ENCODE data around the gene YPEL5. TPM values are rescaled to one million over a fixed set of nuclear protein-coding genes. Genes with fewer than 3 reads are reported as not detected.

YPEL5 gene
- total and polyA plus RNA-seq, 10 of the 15 experiments (the other 5 are each of a cell fraction or from before 2014, with no cell fraction given) = 18.8 to 47.3 (median 21.7) TPM

DNA sequence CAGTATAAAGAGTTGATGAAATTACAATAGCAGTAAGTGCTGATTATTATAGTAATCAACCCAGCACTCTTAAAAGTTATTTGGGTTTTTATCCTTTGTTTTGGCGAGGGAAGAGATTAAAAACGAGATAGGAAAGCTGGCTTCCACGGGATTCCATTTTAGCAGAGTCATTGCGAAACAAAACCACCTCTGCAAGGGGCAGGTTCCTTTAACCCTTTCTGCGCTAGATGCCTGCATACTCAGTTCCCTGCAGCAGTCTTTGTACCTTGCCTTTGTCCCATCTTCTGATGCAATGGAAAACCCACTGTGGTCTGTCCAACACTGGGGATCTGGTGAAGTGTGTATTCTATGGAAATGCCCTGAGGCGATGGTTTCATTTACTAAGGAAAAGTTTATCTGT, 2.7 kb downstream of the YPEL5 start (continued):
- TF ChIP-seq FOS (IDR thresholded peaks at IDR 0.05; ENCODE audit: borderline replicate concordance, extremely low read depth, insufficient read length) = no peak
- no peak for TF ChIP-seq TCF3 (IDR thresholded peaks at IDR 0.05; ENCODE audit: borderline replicate concordance, insufficient read depth, low read depth, low read length)
- TF ChIP-seq CHD1 (IDR thresholded peaks at IDR 0.05; ENCODE audit: low read depth, low read length) = no peak
- TF ChIP-seq RCOR1 (conservative IDR thresholded peaks at IDR 0.05; ENCODE audit: low read depth, low read length) = no peak
- TF ChIP-seq, protein P1, sequence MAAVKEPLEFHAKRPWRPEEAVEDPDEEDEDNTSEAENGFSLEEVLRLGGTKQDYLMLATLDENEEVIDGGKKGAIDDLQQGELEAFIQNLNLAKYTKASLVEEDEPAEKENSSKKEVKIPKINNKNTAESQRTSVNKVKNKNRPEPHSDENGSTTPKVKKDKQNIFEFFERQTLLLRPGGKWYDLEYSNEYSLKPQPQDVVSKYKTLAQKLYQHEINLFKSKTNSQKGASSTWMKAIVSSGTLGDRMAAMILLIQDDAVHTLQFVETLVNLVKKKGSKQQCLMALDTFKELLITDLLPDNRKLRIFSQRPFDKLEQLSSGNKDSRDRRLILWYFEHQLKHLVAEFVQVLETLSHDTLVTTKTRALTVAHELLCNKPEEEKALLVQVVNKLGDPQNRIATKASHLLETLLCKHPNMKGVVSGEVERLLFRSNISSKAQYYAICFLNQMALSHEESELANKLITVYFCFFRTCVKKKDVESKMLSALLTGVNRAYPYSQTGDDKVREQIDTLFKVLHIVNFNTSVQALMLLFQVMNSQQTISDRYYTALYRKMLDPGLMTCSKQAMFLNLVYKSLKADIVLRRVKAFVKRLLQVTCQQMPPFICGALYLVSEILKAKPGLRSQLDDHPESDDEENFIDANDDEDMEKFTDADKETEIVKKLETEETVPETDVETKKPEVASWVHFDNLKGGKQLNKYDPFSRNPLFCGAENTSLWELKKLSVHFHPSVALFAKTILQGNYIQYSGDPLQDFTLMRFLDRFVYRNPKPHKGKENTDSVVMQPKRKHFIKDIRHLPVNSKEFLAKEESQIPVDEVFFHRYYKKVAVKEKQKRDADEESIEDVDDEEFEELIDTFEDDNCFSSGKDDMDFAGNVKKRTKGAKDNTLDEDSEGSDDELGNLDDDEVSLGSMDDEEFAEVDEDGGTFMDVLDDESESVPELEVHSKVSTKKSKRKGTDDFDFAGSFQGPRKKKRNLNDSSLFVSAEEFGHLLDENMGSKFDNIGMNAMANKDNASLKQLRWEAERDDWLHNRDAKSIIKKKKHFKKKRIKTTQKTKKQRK (IDR thresholded peaks at IDR 0.05; ENCODE audit: low read depth, low read length) = no peak
- TF ChIP-seq GABPA (IDR thresholded peaks at IDR 0.05; ENCODE audit: low read depth) = no peak
- no peak for TF ChIP-seq BCL11A (IDR thresholded peaks at IDR 0.05; ENCODE audit: low read depth, low read length)
- no peak for TF ChIP-seq KAT2A (conservative IDR thresholded peaks at IDR 0.05; ENCODE audit: control insufficient read depth, low read depth, low read length)
- TF ChIP-seq, protein P2, sequence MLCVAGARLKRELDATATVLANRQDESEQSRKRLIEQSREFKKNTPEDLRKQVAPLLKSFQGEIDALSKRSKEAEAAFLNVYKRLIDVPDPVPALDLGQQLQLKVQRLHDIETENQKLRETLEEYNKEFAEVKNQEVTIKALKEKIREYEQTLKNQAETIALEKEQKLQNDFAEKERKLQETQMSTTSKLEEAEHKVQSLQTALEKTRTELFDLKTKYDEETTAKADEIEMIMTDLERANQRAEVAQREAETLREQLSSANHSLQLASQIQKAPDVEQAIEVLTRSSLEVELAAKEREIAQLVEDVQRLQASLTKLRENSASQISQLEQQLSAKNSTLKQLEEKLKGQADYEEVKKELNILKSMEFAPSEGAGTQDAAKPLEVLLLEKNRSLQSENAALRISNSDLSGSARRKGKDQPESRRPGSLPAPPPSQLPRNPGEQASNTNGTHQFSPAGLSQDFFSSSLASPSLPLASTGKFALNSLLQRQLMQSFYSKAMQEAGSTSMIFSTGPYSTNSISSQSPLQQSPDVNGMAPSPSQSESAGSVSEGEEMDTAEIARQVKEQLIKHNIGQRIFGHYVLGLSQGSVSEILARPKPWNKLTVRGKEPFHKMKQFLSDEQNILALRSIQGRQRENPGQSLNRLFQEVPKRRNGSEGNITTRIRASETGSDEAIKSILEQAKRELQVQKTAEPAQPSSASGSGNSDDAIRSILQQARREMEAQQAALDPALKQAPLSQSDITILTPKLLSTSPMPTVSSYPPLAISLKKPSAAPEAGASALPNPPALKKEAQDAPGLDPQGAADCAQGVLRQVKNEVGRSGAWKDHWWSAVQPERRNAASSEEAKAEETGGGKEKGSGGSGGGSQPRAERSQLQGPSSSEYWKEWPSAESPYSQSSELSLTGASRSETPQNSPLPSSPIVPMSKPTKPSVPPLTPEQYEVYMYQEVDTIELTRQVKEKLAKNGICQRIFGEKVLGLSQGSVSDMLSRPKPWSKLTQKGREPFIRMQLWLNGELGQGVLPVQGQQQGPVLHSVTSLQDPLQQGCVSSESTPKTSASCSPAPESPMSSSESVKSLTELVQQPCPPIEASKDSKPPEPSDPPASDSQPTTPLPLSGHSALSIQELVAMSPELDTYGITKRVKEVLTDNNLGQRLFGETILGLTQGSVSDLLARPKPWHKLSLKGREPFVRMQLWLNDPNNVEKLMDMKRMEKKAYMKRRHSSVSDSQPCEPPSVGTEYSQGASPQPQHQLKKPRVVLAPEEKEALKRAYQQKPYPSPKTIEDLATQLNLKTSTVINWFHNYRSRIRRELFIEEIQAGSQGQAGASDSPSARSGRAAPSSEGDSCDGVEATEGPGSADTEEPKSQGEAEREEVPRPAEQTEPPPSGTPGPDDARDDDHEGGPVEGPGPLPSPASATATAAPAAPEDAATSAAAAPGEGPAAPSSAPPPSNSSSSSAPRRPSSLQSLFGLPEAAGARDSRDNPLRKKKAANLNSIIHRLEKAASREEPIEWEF (IDR thresholded peaks at IDR 0.05; ENCODE audit: insufficient replicate concordance, low read depth, low read length) = no peak
- no peak for TF ChIP-seq POLR2A (IDR thresholded peaks at IDR 0.05; ENCODE audit: low read depth, low read length)
- no peak for TF ChIP-seq NBN (IDR thresholded peaks at IDR 0.05)
- TF ChIP-seq, protein P3, sequence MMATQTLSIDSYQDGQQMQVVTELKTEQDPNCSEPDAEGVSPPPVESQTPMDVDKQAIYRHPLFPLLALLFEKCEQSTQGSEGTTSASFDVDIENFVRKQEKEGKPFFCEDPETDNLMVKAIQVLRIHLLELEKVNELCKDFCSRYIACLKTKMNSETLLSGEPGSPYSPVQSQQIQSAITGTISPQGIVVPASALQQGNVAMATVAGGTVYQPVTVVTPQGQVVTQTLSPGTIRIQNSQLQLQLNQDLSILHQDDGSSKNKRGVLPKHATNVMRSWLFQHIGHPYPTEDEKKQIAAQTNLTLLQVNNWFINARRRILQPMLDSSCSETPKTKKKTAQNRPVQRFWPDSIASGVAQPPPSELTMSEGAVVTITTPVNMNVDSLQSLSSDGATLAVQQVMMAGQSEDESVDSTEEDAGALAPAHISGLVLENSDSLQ (IDR thresholded peaks at IDR 0.05) = no peak
- TF ChIP-seq, protein P4, sequence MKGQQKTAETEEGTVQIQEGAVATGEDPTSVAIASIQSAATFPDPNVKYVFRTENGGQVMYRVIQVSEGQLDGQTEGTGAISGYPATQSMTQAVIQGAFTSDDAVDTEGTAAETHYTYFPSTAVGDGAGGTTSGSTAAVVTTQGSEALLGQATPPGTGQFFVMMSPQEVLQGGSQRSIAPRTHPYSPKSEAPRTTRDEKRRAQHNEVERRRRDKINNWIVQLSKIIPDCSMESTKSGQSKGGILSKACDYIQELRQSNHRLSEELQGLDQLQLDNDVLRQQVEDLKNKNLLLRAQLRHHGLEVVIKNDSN (IDR thresholded peaks at IDR 0.05; ENCODE audit: borderline replicate concordance, extremely low read length, insufficient read depth, low read depth, low read length) = no peak
- TF ChIP-seq RB1 (IDR thresholded peaks at IDR 0.05; ENCODE audit: borderline replicate concordance) = no peak
- TF ChIP-seq POU2F2 (IDR thresholded peaks at IDR 0.05; ENCODE audit: borderline replicate concordance, low read depth, low read length) = no peak
- TF ChIP-seq, protein P5, sequence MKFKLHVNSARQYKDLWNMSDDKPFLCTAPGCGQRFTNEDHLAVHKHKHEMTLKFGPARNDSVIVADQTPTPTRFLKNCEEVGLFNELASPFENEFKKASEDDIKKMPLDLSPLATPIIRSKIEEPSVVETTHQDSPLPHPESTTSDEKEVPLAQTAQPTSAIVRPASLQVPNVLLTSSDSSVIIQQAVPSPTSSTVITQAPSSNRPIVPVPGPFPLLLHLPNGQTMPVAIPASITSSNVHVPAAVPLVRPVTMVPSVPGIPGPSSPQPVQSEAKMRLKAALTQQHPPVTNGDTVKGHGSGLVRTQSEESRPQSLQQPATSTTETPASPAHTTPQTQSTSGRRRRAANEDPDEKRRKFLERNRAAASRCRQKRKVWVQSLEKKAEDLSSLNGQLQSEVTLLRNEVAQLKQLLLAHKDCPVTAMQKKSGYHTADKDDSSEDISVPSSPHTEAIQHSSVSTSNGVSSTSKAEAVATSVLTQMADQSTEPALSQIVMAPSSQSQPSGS (IDR thresholded peaks at IDR 0.05; ENCODE audit: low read length) = no peak
- no peak for TF ChIP-seq SMAD5 (IDR thresholded peaks at IDR 0.05; ENCODE audit: low read depth)

Data from GM12878 (cell line).